HFFc6 (cell line): Measurements from ENCODE around the gene FFAR2. TPM values are rescaled to one million over a fixed set of nuclear protein-coding genes. Genes with fewer than 3 reads are reported as not detected.

ENCODE experiments used
- DNase-seq: peaks from one replicate; pipeline ENCODE4 v3.0.0-alpha.2; 2018
- H3K27ac Mint-ChIP-seq: 2 replicates; pipeline ENCODE4 v1.8.0; 2020; ENCODE audit warnings: mild to moderate bottlenecking, mixed read lengths
- H3K27me3 Mint-ChIP-seq: 2 replicates; pipeline ENCODE4 v1.8.0; 2021; ENCODE audit warnings: mild to moderate bottlenecking, moderate library complexity, mixed read lengths; ENCODE audit not compliant: insufficient read depth
- H3K36me3 Mint-ChIP-seq: 2 replicates; pipeline ENCODE4 v1.8.0; 2021; ENCODE audit warnings: low read depth, mixed read lengths
- H3K4me1 Mint-ChIP-seq: 2 replicates; pipeline ENCODE4 v1.8.0; 2020; ENCODE audit warnings: low read depth, mixed read lengths
- H3K4me3 Mint-ChIP-seq: 2 replicates; pipeline ENCODE4 v1.8.0; 2020; ENCODE audit warnings: mild to moderate bottlenecking, moderate library complexity, mixed read lengths
- H3K9me3 Mint-ChIP-seq: 2 replicates; pipeline ENCODE4 v1.8.0; 2020; ENCODE audit warnings: mild to moderate bottlenecking, mixed read lengths
- CTCF ChIP-seq: fragments of 200-600 bp; sonication (generic); IDR thresholded peaks from 2 replicates; pipeline ENCODE4 v1.5.0; 2021; ENCODE audit warnings: antibody characterized with exemption, mild to moderate bottlenecking
- total RNA-seq, 6 experiments: library from RNA; stranded (reverse); fragmentation: NEBNext Ultra II Directional; extraction: Animal tissue kit (Norgen Biotek cat#: 25700); gene quantifications; 2 replicates in 1 of 6; 3 replicates in 5 of 6; pipeline ENCODE4 v1.2.3, GENCODE V29; 2021

Gene FFAR2
- total RNA-seq, 6 experiments from 2014 or later: not detected

GRCh38 chr19:35403116-35403760 is 44.8 kb upstream of the FFAR2 start:
- H3K27me3 Mint-ChIP-seq: peaks cover 20% of the 10 kb centered on the region
- H3K36me3 Mint-ChIP-seq: no peaks in the 10 kb centered on the region
- no peak overlapping the region for H3K4me3 Mint-ChIP-seq
- no peak overlapping the region for H3K27ac Mint-ChIP-seq
- no peaks in the 10 kb centered on the region for H3K9me3 Mint-ChIP-seq
- no peak for DNase-seq
- no peak for TF ChIP-seq CTCF
- peaks cover 14% of the 10 kb centered on the region for H3K4me1 Mint-ChIP-seq

GRCh38 chr19:35404879-35405622 is 43.0 kb upstream of the FFAR2 start:
- Mint-ChIP-seq H3K9me3 (no peaks in the 10 kb centered on the region), H3K36me3 (no peaks in the 10 kb centered on the region), H3K4me3 (peak overlapping the region; percentile 6; the same call in 1 of the 2 replicates), H3K27ac (peak overlapping the region; percentile 57), H3K4me1 (peaks cover 14% of the 10 kb centered on the region), H3K27me3 (peaks cover 27% of the 10 kb centered on the region)
- peak; percentile 96 for DNase-seq
- no peak for TF ChIP-seq CTCF

DNA sequence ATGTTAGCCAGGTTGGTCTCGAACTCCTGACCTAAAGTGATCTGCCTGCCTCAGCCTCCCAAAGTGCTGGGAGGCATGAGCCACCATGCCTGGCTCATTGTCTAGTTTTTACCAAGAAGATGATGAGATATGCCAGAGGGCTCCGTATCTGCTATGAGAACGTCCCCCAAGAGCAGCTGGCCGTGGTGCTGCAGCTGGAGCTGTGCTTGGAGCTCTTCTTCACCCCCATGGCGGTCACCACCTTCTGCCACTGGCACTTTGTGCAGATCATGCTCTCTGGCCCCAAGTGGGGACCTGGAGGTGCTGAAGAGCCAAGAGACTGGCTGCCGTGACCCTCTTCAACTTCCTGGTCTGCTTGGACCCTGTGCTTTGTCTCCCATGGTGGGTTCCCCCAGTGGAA is 40.4 kb upstream of the FFAR2 start:
- no peak overlapping the region for H3K4me3 Mint-ChIP-seq
- peaks cover 29% of the 10 kb centered on the region for H3K27me3 Mint-ChIP-seq
- H3K4me1 Mint-ChIP-seq: peaks cover 14% of the 10 kb centered on the region
- no peaks in the 10 kb centered on the region for H3K36me3 Mint-ChIP-seq
- H3K27ac Mint-ChIP-seq: no peak overlapping the region
- TF ChIP-seq CTCF: no peak
- no peaks in the 10 kb centered on the region for H3K9me3 Mint-ChIP-seq
- no peak for DNase-seq

- Mint-ChIP-seq H3K9me3 (no peaks in the 10 kb centered on the region), H3K27ac (no peak overlapping the region), H3K4me1 (peaks cover 14% of the 10 kb centered on the region), H3K36me3 (no peaks in the 10 kb centered on the region), H3K27me3 (peaks cover 33% of the 10 kb centered on the region), H3K4me3 (no peak overlapping the region)
- no peak for TF ChIP-seq CTCF
- no peak for DNase-seq
Observed at GRCh38 chr19:35408284-35409171, 39.5 kb upstream of the FFAR2 start.

GRCh38 chr19:35409191-35409590 is 38.9 kb upstream of the FFAR2 start:
- Mint-ChIP-seq H3K36me3 (no peaks in the 10 kb centered on the region), H3K4me3 (no peak overlapping the region)

More at GRCh38 chr19:35409191-35409590, 38.9 kb upstream of the FFAR2 start:
- DNase-seq: no peak
- H3K4me1 Mint-ChIP-seq: peaks cover 14% of the 10 kb centered on the region
- TF ChIP-seq CTCF: no peak
- H3K9me3 Mint-ChIP-seq: no peaks in the 10 kb centered on the region
- H3K27me3 Mint-ChIP-seq: peaks cover 39% of the 10 kb centered on the region
- no peak overlapping the region for H3K27ac Mint-ChIP-seq
